Right atrium auricular region (tissue), 2 donors: ENCODE measurements around the gene NAP1L3. TPM values are rescaled to one million over a fixed set of nuclear protein-coding genes. Genes with fewer than 3 reads are reported as not detected.

ENCODE experiments used
- DNase-seq: peaks from one replicate; pipeline ENCODE4 v3.0.0-alpha.2; 2019; ENCODE audit warnings: low spot score
- H3K27ac ChIP-seq, 2 donors: fragments of 200-600 bp; sonication (generic); 1 replicate in 1 of 2; 2 replicates in 1 of 2; pipeline ENCODE4 v1.5.1; 2016 to 2019
- H3K27me3 ChIP-seq, 2 donors: fragments of 200-600 bp; sonication (generic); one replicate each; pipeline versions ENCODE4 v1.5.1 to v1.6.0; 2017 to 2019
- H3K36me3 ChIP-seq: fragments of 200-600 bp; sonication (generic); one replicate; pipeline ENCODE4 v1.5.1; 2016
- H3K4me1 ChIP-seq, 2 donors: fragments of 200-600 bp; sonication (generic); one replicate each; pipeline versions ENCODE4 v1.5.1 to v1.6.0; 2017 to 2019
- H3K4me3 ChIP-seq, 2 donors: fragments of 200-600 bp; sonication (generic); 1 replicate in 1 of 2; 2 replicates in 1 of 2; pipeline ENCODE4 v1.5.1; 2017 to 2019; ENCODE audit warnings: mild to moderate bottlenecking in 1 of 2, moderate library complexity in 1 of 2
- H3K9me3 ChIP-seq, 2 donors: fragments of 200-600 bp; sonication (generic); one replicate each; pipeline ENCODE4 v1.5.1; 2019
- CTCF ChIP-seq, 2 donors: fragments of 200-600 bp; sonication (generic); IDR thresholded peaks; one replicate each; pipeline ENCODE4 v1.5.1; 2019; ENCODE audit warnings: antibody characterized with exemption in 2 of 2
- total RNA-seq, 2 donors: library from RNA; depleted of rRNA; stranded (reverse); fragments of >200 nt; gene quantifications; one replicate each; pipeline ENCODE4 v1.1.0, GENCODE V29; 2016

NAP1L3 gene
- total RNA-seq, 2 donors from 2014 or later = 7.3 to 7.5 TPM

- no peaks in the 10 kb centered on the region for H3K36me3 ChIP-seq
- H3K27ac ChIP-seq = no peak overlapping the region
- no peak for DNase-seq
- TF ChIP-seq CTCF (IDR thresholded peaks at IDR 0.05) = no peak
- no peaks in the 10 kb centered on the region for H3K27me3 ChIP-seq
- H3K4me3 ChIP-seq = no peak overlapping the region
- H3K9me3 ChIP-seq = no peaks in the 10 kb centered on the region
- H3K4me1 ChIP-seq = no peaks in the 10 kb centered on the region
Observed at GRCh38 chrX:93660575-93660974, 12.8 kb downstream of the NAP1L3 start.

GRCh38 chrX:93649381-93649780 lies 24.0 kb downstream of the NAP1L3 start:
- no peak for TF ChIP-seq CTCF (IDR thresholded peaks at IDR 0.05)
- Histone ChIP-seq H3K4me1 (no peaks in the 10 kb centered on the region), H3K36me3 (no peaks in the 10 kb centered on the region), H3K9me3 (peaks cover 0 to 10% of the 10 kb centered on the region in 2 donors), H3K4me3 (no peak overlapping the region), H3K27ac (no peak overlapping the region), H3K27me3 (no peaks in the 10 kb centered on the region)
- DNase-seq = no peak

- no peak overlapping the region for H3K27ac ChIP-seq
Observed at GRCh38 chrX:93637591-93637990, 35.8 kb downstream of the NAP1L3 start.

More at GRCh38 chrX:93637591-93637990, 35.8 kb downstream of the NAP1L3 start:
- peaks cover 0 to 7% of the 10 kb centered on the region in 2 donors for H3K9me3 ChIP-seq
- no peaks in the 10 kb centered on the region for H3K27me3 ChIP-seq
- no peak overlapping the region for H3K4me3 ChIP-seq
- H3K4me1 ChIP-seq = no peaks in the 10 kb centered on the region
- no peak for TF ChIP-seq CTCF (IDR thresholded peaks at IDR 0.05)
- H3K36me3 ChIP-seq = no peaks in the 10 kb centered on the region
- DNase-seq = no peak

Other genes with a start within 250 kb of the NAP1L3 start
- under 1 TPM; 0.22 to 0.35 TPM for gene FAM133A, start 628 bp upstream of the NAP1L3 start, total RNA-seq